GM18870 (cell line): Measurements from ENCODE around the gene CSAG1.
"Not testable (repeated sequence)": the region's sequence is repeated elsewhere in the genome, so short reads cannot be mapped to it uniquely, and the experiment has no call there.

Source experiments
- ATAC-seq: cut with Tn5 transposase; IDR thresholded peaks from one replicate; pipeline ENCODE4 v1.9.1; 2021; ENCODE audit warnings: moderate library complexity; ENCODE audit not compliant: unreplicated experiment

The CSAG1 gene

GRCh38 chrX:152733261-152733975 lies at the start of gene CSAG1, which contains the start of gene MAGEA12:
TSS of gene CSAG1 (minus strand) at chrX:152733721. CDS start at chrX:152732460, 1,261 bp downstream.
TSS of gene MAGEA12 (plus strand) at chrX:152733757. CDS start at chrX:152736162, 2,405 bp downstream.
- no peak for ATAC-seq

GRCh38 chrX:152769549-152770289 lies 36.2 kb upstream of the CSAG1 start, which contains the start of gene MAGEA6:
TSS of gene MAGEA6 (minus strand) at chrX:152769689. CDS start at chrX:152767650, 2,039 bp downstream.
- ATAC-seq: not testable (repeated sequence)

- ATAC-seq: not testable (repeated sequence)
Observed at GRCh38 chrX:152766562-152766961, 33.0 kb upstream of the CSAG1 start.

- not testable (repeated sequence) for ATAC-seq
Observed at GRCh38 chrX:152761582-152761981, 28.1 kb upstream of the CSAG1 start.

- ATAC-seq: not testable (repeated sequence)
Observed at GRCh38 chrX:152759544-152759943, 26.0 kb upstream of the CSAG1 start.

- not testable (repeated sequence) for ATAC-seq
Observed at GRCh38 chrX:152758918-152759317, 25.4 kb upstream of the CSAG1 start, which contains the start of gene CSAG3. TSS of gene CSAG3 (plus strand) at chrX:152759218.

- not testable (repeated sequence) for ATAC-seq
Observed at GRCh38 chrX:152754871-152755270, 21.4 kb upstream of the CSAG1 start.

GRCh38 chrX:152753686-152754650 lies 20.4 kb upstream of the CSAG1 start, which contains the start of gene MAGEA2:
TSS of gene MAGEA2 (minus strand) at chrX:152753842. CDS start at chrX:152751363, 2,479 bp downstream.
- not testable (repeated sequence) for ATAC-seq

- ATAC-seq: no peak
Observed at GRCh38 chrX:152738560-152738959, 5.0 kb upstream of the CSAG1 start.

- ATAC-seq: not testable (repeated sequence)
Observed at GRCh38 chrX:152736528-152736927, 3.0 kb upstream of the CSAG1 start.

GRCh38 chrX:152735860-152736511 lies 2.5 kb upstream of the CSAG1 start:
- ATAC-seq: no peak

GRCh38 chrX:152735101-152735500 lies 1.6 kb upstream of the CSAG1 start:
- no peak for ATAC-seq

- ATAC-seq: not testable (repeated sequence)
Observed at GRCh38 chrX:152734143-152734858, 780 bp upstream of the CSAG1 start.

GRCh38 chrX:152725409-152725808 lies 8.1 kb downstream of the CSAG1 start:
- no peak for ATAC-seq

- ATAC-seq: not testable (repeated sequence)
Observed at GRCh38 chrX:152713815-152714787, 19.4 kb downstream of the CSAG1 start, which contains the start of gene MAGEA2B. TSS of gene MAGEA2B (plus strand) at chrX:152714628. CDS start at chrX:152717107, 2,479 bp downstream.

- ATAC-seq: not testable (repeated sequence)
Observed at GRCh38 chrX:152713195-152713594, 20.3 kb downstream of the CSAG1 start.

- ATAC-seq: not testable (repeated sequence)
Observed at GRCh38 chrX:152709173-152709572, 24.3 kb downstream of the CSAG1 start, which contains the start of gene CSAG2. TSS of gene CSAG2 (minus strand) at chrX:152709273. CDS start at chrX:152709112, 161 bp downstream.

GRCh38 chrX:152706500-152706899 lies 27.0 kb downstream of the CSAG1 start:
- ATAC-seq: not testable (repeated sequence)
